ENCODE data around the gene C5.

- TF ChIP-seq CTCF (IDR thresholded peaks at IDR 0.05) (no peak), POLR2A (IDR thresholded peaks at IDR 0.05) (no peak)
Observed at GRCh38 chr9:120949290-120949689, 100.8 kb downstream of the C5 start.

Measured in vagina (tissue), 2 donors.